ENCODE measurements around the gene TBCD.
A peak's percentile ranks its signal among the peaks of the same experiment; 100 is the strongest.

The TBCD gene

DNA sequence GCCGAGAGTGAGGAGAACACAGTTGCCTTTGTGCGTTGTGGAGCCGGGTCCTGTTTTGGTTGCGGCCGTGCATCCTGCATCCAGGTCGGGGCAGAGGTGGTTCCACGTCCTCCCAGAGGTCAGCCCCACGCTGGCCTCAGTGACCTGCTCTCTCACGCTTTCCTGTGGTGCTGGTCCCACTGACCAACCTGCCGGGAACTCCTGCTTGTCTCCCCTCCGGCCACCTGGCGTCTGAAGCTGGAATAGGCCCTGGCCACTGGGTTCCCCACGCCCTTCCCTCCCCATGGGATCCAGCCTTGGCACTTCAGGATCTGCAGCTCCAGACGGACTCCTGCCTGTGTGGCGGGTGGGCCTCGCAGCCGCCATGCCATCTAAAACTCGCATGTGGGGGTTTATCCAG, 173.5 kb downstream of the TBCD start:
- no peak for DNase-seq (ENCODE audit: low spot score)

DNA sequence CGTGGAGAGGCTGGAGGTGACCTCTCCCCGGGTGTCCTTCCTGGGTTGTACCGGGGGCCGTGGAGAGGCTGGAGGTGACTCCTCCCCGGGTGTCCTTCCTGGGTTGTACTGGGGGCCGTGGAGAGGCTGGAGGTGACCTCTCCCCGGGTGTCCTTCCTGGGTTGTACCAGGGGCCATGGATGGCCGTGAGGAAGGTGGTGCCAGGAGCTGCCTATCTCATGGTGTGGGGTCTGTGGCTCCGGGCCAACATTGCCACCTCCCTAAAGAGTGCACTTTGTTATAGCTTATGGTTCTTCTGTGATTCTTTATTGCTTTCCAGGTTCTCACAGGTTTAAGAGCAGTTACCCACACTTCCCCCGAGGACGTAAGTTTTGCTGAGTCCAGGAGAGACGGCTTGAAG, 174.2 kb downstream of the TBCD start:
- DNase-seq (ENCODE audit: low spot score): no peak

DNA sequence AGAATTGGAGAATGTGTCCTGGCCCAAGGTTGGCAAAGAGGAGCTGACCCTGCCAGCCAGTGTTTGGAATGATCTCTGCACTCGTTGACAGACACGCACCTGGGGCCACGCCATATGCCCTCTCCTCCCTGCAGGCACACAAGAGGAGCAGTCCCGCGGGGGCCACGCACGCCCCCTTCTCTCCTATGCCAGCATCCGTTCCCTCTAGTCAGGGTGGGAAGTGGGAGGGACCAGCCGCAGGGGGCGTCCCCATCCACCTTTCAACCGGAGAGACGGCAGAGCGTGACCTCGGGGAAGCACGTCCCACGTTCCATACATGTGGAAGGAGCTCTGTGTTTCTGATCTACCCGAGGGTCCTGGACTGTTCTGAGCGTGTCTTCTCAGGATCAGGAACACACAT, 174.9 kb downstream of the TBCD start:
- no peak for DNase-seq (ENCODE audit: low spot score)

DNA sequence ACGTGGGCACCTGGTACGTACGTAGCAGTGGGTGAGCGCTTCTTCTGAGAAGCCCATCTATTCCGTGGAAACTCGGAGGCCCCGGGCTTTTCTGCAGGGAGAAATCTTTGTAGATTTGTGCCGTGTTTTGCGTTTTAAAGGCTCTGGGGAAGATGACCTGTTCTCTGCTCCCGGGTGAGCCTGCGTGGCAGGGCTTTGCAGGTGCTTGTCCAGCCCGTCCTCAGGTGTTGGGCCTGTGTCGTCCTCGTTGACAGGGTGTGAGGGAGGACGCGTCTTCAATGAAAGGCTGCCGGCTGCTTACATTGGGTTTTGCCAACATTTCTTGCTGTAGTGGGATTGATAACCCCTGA, 175.4 kb downstream of the TBCD start:
- no peak for DNase-seq (ENCODE audit: low spot score)

DNA sequence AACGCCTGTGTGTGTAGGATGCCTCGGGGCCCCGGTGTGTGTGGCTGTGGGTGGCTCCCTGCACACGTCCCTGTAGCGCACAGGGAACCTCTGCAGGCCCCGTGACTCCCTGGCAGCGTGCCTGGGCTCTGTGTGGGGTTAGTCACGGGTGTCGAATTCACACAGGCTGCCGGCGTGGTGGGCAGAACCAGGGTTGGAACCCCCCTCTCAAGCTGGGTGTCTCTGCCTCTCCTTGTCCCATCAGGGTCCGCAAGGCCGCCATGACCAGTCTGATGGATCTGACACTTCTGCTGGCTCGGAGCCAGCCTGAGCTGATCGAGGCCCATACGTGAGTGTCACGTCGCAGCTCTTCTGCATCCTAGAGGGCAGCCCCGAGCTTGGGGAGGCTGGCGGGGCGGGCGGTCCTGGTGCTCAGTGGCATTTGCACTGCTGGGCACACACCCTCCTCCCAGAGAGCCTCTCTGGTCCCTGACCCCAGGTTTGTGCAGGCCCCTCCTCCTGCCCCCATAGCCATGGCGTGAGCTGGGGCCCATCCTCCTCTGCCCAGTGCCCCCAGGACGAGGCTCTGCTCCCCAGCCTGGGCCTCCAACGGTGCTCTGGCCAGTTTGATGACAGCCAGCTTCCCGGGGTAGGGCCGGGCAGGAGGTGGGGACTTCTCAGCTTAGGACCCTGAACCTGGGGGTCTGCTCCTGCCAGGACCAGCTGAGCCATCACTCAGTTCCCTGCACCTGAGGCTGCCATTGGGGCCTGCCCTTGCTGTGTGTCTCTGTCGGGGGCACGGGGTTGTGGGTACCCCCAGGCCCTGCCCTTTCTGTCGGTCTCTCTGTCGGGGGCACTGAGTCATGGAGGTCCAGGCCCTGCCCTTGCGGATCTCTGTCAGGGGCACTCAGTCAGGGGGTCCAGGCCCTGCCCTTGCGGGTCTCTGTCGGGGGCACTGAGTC, 176.1 kb downstream of the TBCD start:
- DNase-seq (ENCODE audit: low spot score): no peak

DNA sequence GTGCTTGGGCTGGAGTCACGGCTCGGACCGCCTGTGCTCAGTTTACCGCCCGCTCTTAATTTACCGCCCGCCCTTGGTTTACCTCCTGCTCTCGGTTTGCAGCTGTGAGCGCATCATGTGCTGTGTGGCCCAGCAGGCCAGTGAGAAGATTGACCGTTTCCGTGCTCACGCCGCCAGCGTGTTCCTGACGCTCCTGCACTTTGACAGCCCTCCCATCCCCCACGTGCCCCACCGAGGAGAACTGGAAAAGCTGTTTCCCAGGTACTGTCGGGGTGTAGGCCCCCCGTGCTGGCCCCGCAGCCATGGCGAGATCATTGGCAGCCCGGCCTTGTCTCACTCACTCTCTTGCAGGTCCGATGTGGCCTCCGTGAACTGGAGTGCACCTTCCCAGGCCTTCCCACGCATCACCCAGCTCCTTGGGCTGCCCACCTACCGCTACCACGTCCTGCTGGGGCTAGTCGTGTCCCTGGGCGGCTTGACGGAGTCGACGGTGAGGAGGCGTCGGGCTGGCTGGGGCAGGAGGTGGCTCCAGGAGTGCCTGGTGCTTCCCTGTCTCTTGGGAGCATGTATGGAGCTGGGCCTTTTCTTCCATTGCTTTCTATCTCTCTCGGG, 177.3 kb downstream of the TBCD start:
- DNase-seq (ENCODE audit: low spot score): no peak

DNA sequence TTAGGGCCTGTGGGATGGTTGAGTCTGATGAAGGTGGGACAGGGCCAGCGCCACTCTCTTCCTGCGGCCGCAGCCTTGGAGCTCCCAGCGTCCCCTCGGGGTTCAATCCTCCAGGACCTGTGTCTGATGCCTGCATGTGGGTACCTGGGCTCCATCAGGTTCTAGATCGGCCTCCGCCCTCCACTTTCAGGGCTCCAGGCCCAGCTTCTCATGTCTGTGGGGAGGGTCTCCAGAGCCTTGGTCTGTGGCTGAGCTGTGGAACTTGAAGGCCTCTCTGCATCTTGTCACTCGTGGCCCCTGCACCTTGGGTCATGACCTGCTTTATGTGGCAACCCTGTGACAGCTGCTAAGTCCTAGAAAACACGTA, 177.8 kb downstream of the TBCD start:
- DNase-seq (ENCODE audit: low spot score): no peak

DNA sequence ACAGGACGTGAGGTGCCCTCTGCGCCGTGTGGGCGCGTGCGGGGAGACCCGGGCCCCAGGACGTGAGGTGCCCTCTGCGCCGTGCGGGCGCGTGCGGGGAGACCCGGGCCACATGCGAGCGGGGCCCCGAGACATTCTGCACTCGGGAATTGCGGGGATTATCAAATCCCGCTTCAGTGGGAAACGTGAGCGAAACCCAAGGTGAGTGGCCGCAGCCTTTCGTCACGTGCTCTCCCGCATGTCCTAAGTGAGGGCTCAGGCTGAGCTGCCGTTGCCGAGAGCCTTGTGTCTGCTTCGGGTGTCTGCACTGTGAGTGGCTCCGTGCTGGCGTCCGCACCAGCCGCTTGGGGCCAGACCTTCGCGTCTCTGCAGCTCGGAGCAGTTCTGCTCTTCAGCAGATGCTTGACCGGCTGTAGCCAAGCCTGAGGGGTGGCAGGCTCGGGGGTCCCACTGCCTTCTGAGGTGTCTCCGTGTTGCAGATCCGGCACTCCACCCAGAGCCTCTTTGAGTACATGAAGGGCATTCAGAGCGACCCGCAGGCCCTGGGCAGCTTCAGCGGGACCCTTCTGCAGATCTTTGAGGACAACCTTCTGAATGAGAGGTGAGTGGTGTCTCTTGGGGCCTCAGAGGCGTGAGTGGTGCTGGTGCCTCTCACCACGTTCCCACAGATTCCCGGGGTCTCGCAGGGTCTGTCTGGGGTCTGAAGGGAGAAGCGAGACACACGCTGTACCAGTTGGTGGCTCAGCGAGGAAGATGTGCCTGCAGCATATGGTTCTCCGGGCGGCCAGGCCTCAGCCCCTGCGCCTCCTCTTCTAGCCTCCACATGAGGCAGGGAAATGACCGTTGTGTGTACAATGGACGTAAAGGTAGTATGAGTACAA, 178.4 kb downstream of the TBCD start:
- DNase-seq (ENCODE audit: low spot score): no peak

DNA sequence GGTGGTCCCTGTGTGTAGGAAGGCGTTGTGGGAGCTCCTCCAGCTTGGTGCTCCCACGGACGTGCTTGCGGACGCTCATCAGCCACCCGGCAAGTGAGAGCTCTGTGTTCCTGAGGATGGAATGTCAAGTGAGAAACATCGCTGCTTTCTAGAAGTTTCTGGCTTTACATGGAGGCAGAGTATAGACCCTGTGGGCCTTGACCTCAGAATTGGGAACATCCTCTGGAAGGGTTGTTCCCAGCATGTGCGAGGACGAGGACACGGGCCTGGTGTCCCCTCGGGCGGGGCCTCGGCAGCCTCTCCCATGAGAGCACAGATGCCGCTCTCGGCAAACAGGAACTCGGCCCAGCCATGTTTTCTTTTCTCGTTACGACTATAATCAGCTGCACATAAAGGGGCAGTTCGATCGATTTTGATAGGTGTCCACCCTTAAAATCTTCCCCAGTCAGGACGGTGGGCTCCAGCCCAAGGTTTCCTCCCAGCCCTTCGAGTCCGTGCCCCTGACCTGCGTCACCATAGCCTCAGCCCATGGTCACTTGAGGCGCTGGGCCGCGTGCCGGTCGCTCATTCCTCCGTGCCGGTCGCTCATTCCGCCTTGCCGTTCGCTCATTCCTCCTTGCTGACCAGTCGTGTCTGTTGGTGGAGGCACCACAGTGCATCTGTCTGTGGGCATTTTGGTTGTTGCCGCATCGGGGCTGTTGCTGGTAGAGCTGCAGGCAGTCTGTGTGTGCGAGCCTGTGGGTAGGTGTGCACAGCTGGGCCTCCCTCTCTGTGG, 179.2 kb downstream of the TBCD start:
- DNase-seq (ENCODE audit: low spot score): no peak

DNA sequence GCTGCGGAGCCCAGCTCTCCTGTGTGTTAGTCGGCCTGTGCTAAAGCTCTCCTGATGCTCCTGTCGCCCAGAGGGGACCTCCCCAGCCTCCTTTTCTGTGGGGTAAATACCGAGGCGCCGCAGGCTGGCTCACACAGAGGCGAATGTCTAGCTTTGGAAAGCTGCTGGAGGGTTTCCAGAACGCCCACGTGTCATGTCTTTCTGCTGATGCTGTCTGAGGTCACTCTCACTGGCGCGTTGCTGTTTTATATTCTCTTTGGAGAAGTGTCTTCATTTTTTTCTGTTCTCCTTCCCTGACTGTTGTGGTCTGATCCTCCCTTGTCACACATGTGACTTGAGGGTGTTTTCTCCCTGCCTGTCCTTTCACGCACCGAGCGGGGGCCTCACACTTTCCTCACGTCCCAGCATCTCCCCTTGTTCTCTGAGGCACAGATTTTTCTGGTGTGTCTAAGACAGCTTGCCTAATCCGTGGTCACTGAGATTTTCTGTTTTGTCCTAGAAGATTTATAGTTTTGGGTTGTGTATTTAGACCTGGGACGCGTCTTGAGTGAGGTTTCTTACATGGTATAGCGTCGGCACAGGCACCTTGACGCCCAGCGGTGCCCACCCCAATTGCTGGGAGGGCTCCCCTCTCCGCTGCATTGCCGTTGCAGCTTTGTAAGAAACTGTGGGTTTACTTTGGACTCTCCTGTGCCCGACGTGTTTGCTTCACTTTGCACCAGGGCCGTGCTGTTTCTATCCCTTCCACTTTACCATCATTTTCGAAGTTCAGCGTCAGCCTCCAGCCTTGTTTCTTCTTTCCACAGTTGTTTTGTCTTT, 180.0 kb downstream of the TBCD start:
- DNase-seq (ENCODE audit: low spot score): peak; percentile 81

DNA sequence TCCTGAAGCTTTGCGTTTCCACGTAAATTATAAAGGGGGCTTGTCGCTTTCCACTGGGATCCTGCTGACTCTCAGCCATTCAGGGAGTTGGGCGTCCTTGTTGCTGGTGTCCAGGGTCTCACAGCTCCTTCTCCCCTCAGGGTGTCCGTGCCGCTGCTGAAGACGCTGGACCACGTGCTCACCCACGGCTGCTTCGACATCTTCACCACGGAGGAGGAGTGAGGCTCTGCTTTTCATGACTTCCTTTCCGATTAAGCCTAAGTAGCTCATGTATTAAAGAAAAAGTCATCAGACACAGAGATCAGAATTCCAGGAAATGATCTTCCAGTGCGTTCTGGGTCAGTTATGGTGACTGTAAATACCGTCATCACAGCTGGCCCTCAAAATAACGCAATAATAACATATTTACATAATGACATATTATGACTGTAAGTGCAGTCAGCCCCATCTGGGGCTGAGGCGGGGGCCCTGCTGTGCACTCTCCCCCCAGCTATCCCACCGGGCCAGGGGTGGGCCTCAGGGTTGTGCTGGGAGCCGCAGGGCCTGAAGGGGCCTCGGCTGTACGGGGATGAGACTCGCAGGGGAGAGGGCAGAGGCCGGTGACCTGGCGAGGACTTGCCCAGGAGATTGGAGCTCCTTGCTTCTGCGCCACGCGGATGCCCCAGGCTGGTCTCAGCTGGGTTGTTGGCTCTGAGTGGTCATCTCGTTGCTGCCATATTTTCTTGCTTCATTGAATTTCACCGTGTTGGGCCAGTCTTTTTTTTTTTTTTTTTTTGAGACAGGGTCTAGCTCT, 180.8 kb downstream of the TBCD start:
- DNase-seq (ENCODE audit: low spot score): peak; percentile 52

DNA sequence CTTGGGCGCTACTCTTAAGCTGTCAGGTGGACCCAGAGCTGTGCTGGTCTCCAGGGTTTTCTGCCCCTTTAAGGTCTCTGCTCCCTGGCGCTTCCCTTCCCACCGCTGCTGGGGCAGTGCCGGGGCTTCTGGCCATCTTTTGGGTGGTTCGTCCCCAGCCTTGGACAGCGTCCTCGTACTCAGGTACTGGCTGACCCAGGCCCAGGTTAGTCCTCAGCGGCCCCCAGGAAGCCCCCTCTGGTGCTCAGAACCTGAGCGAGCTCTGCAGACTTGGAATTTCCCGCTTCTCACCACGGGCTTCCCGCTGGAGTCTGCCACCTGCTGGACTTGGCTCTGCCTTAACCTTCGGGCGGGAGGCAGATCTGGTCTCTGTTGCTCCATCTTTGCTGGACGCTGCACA, 182.0 kb downstream of the TBCD start:
- DNase-seq (ENCODE audit: low spot score): no peak

DNA sequence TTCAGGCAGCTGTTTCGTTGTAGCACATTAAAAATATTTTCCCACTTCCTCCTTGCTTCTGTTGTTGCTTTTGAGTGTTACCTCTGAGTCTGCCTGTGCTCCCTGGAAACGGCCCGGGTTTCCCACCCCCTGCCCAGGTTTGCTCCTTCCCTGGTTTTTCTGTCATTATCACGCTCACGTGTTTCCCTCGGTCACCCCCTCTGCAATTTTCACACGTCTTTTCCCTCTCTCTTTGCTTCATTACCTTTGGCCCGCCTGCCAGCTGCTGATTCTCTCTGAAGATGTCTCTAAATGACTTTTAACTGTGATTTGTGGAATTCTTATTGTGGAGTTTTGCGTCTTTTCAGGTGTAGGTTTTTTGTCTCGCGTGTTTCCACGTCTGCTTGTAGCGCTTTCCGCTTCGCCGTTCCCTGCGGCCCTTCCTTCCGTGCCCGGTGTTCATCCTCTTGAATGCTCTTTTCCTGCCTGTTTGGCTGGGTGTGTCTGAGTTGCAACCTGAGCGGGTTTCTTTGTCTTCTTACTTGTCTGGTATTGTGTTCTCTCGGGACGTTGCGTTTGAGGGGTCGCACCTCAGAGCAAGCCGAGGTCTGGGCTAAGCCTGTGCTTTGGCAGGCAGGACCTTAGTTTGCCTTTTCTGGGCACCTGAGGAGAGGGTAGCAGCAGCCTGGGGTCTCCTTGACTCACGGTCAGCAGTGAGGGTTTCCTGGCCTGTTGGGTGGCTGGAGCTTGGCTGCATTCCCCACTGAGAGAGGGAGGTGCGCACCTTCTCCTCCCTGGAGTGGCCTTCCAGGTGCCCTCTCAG, 184.3 kb downstream of the TBCD start:
- DNase-seq (ENCODE audit: low spot score): no peak

DNA sequence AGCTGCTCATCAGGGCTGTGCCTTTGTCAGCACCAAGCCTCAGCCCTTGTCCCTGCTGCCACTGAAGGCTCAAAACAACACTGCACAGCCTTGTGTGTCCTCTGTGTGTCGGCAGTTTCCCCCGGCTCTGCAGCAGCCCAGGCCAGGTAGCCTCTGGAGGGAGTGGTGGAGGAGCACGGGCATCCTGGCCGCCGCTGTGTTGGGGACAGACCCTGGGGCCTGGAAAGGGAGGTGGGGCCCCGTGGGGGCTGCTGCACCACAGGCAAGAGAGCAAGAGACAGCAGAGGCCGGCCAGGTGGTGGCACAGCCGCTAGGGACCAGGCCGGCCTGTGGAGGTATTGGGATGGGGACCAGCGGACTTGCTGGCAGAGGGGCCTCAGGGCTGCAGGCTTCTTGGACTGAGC, 184.9 kb downstream of the TBCD start:
- DNase-seq (ENCODE audit: low spot score): no peak

DNA sequence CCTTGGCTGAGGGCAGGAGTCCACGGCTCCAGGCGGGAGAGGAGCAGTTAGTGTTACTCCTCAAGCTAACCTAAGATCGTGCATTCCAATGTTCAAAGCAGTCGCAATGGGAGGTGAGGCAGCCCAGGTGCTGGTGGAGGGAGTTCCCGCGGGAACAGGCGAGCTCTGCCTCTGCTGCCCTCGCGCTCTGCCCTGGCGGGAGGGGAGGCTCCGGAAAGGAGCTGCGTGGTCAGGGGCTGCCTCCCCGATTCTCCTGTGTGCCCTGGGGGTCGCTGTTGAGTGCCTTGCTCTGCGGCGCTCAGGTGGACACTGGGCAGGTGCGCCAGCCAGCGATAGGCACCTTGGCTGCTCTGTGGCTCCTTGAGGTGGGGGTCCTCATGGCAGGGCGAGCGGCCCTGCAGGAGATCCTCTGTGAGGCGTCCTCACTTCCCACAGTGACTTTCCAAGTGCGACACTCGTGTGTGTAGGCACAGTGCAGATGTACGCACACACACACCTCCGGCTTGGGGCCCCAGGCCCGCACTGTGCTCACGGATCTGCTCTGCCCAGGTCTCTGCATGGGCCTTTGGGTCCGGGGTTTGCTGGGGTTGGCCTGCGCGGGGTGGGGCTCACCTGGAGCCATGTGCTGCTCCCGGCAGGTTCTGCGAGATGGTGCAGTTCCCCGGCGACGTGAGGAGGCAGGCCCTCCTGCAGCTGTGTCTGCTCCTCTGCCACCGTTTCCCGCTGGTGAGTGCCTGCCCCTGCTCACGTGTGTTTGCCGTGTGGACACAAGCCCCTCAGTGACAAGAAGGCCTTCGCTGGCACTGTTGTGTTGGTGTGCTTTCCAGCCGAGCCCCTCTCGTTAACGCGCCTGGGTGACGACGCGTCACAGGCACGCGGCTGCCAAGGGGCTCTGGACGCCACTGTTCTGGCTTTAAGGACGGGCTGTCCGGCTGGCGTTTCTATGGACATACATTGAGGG, 185.8 kb downstream of the TBCD start:
- no peak for DNase-seq (ENCODE audit: low spot score)

DNA sequence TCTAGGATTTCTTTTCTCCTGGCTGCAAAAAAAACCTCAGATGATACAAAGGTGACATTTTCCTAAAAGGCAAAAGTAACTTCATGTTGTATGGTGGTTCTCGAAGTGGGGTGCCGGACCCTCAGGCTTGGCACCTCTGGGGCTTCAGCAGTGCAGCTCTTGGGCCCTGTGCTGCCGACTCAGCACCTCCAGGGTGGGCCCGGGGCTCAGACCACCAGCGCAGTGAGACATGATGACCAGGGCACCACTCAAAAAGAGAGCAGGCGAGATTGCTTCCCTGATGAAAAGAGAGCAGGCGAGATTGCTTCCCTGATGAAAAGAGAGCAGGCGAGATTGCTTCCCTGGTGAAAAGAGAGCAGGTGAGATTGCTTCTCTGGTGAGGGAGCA, 186.6 kb downstream of the TBCD start:
- DNase-seq (ENCODE audit: low spot score): no peak

DNA sequence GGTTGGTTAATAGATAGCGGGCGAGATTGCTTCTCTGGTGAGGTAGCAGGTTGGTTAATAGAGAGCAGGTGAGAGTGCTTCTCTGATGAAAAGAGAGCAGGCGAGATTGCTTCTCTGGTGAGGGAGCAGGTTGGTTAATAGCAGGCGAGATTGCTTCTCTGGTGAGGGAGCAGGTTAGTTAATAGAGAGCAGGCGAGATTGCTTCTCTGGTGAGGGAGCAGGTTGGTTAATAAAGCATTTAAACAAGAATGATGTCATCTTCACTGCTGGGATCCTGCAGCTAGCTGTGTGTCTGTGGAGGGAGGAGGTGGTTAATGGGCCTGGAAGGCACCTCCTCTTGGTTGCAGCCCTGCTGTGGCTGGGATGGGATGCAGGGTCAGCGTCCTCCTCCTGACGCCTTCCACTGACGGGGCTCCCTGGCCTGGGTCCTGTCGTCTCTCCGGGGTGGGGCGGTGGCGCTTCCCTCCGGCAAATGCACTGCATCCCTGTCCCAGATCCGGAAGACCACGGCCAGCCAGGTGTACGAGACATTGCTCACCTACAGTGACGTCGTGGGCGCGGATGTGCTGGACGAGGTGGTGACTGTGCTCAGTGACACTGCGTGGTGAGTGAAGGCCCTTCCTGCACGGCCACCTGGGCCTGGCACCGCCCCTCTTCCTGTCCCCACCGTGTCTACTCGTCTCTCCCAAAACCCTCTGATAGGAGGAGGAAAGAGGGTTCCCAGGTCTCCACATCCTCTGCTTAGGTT, 187.2 kb downstream of the TBCD start:
- DNase-seq (ENCODE audit: low spot score): no peak

Data from AG20443 (cell line).